GM21576 (cell line): ENCODE results near the gene TJP3.

ENCODE experiments used
- ATAC-seq: cut with Tn5 transposase; IDR thresholded peaks from one replicate; pipeline ENCODE4 v1.9.1; 2021; ENCODE audit warnings: mild to moderate bottlenecking, moderate library complexity; ENCODE audit not compliant: unreplicated experiment

TJP3 gene

GRCh38 chr19:3782903-3783302, 74.7 kb downstream of the TJP3 start:
- no peak for ATAC-seq

- ATAC-seq: no peak
Measured at GRCh38 chr19:3783660-3784584, 75.7 kb downstream of the TJP3 start.

GRCh38 chr19:3784607-3785450, 76.6 kb downstream of the TJP3 start:
- no peak for ATAC-seq

GRCh38 chr19:3785451-3785937, 77.3 kb downstream of the TJP3 start:
- ATAC-seq: no peak

- ATAC-seq: no peak
Measured at GRCh38 chr19:3785938-3786824, 78.0 kb downstream of the TJP3 start, which contains the start of gene MATK. Gene MATK, minus strand, starts transcription at chr19:3786381. Its CDS starts 1,246 bp downstream, at chr19:3785135.

GRCh38 chr19:3788996-3789778, 81.0 kb downstream of the TJP3 start:
- ATAC-seq: no peak

- no peak for ATAC-seq
Measured at GRCh38 chr19:3790209-3790734, 82.1 kb downstream of the TJP3 start.

GRCh38 chr19:3790941-3791340, 82.8 kb downstream of the TJP3 start:
- ATAC-seq: no peak

- no peak for ATAC-seq
Measured at GRCh38 chr19:3792114-3792513, 83.9 kb downstream of the TJP3 start.

GRCh38 chr19:3793799-3794198, 85.6 kb downstream of the TJP3 start:
- ATAC-seq: no peak

- no peak for ATAC-seq
Measured at GRCh38 chr19:3796358-3796757, 88.2 kb downstream of the TJP3 start.

GRCh38 chr19:3798137-3798536, 90.0 kb downstream of the TJP3 start:
- ATAC-seq: no peak
